Stimulated activated CD4-positive, alpha-beta T cell treated with anti-CD3 and anti-CD28 coated beads, TNF-alpha, amount 100 ng/mL, for 4 hours (primary cell): Measurements from ENCODE around the gene SPATA24.
"Not testable (repeated sequence)": the region's sequence is repeated elsewhere in the genome, so short reads cannot be mapped to it uniquely, and the experiment has no call there.

ENCODE experiments used
- DNase-seq, 3 experiments: peaks; one replicate each; pipeline ENCODE4 v3.0.0-alpha.2; 2020; ENCODE audit warnings: low read depth in 3 of 3

The SPATA24 gene

DNA sequence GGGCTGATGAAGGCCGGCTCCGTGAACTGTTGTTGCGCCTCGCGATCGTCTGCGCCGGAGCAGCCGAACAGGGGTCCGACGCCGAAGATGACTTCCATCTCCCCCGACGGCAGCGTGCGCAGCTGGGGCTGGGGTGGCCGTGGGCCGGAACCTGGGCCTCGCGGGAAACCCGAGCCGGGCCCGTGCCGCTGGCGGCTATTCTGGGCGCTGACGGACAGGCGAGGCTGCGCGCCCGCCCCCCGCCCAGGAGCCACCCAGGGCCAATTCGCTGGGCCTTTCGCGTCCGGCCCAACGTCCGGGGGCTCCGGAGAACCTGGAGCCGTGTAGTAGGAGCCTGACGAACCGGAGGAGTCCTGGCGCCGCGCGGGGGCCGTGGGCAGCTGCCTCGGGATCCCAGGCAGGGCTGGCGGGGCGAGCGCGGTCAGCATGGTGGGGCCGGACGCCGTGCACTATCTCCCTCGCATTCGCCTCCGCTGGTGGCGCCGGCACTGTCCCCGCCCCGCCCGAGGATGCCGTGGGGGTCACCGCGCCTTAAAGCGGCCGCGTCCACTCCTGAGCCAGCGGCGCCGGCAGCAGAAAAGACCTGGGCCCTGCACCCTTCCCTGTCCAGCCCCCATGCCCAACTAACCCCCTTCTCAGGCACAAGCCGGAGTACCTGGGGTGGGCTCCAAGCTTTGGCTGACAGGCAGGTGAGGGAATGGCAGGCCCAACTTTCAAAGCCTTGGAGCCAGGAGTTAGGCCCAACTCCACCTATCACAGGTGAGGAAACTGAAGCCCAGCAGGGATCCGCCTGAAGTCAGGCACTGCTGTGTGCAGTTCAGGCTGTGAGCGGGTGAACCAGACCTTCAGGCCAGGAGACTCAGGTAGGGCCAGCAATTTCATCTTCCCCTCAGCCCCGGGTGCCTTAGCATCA, 9.0 kb downstream of the SPATA24 start, which contains the start of gene PROB1:
PROB1 (minus strand) TSS at position 451 of the 913 bp plus-strand sequence; CDS start at position 428, 23 bp downstream.
- no peak for DNase-seq

DNA sequence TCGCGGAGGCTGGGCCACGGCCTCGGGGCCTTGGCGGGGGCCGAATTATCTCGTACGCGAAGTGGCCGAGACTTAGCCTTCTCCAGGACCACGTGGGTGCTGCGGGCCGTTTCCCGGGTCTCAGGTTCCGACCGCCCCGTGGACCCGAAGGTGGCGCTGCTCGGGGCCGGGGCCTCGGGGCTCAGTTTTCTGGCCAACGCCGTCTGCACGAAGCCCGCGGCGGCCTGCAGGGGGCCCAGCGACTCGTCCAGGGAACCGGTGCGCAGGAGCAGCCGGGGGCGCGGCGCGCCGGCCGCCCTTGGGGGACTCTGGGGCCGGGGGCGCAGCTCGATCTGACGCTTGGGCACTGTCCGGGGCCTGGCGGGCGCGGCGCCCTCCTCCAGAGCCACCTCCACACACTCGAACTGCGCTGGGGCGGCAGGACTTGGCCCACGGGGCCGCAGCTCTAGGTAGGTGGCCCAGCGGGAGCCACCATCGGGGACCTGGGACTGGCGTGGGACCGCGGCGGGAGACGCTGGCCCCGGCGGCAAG, 9.7 kb downstream of the SPATA24 start:
- no peak for DNase-seq

DNA sequence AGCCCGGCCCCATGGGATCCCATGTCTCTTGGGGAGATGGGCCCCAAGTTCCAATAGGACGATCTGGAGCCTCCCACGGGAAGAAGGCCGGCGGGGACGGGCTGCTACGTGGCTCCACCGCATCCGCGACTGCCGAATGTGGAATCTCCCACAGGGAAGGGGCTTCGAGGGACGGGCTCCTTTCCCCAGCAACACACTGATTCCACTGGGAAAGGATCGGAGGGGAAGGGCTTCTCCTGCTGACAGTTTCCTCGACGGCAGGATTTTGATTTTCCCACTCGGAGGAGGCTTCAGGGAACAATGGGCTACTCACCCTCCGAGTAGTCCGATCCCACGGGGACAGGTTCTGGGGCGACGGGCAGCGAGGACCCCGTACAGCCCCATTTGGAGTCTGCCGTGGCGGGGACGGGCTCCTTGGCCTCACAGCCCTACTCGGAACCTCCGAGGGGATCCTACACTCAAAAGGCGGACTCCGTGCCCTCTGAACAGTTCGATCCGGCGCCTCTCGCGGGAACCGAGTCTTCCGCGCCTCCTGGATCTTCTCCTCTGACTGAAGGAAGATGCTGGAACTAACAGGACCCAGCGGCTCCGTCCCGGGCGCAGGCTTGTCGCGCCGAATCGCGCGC, 10.3 kb downstream of the SPATA24 start:
- DNase-seq, result no peak

DNA sequence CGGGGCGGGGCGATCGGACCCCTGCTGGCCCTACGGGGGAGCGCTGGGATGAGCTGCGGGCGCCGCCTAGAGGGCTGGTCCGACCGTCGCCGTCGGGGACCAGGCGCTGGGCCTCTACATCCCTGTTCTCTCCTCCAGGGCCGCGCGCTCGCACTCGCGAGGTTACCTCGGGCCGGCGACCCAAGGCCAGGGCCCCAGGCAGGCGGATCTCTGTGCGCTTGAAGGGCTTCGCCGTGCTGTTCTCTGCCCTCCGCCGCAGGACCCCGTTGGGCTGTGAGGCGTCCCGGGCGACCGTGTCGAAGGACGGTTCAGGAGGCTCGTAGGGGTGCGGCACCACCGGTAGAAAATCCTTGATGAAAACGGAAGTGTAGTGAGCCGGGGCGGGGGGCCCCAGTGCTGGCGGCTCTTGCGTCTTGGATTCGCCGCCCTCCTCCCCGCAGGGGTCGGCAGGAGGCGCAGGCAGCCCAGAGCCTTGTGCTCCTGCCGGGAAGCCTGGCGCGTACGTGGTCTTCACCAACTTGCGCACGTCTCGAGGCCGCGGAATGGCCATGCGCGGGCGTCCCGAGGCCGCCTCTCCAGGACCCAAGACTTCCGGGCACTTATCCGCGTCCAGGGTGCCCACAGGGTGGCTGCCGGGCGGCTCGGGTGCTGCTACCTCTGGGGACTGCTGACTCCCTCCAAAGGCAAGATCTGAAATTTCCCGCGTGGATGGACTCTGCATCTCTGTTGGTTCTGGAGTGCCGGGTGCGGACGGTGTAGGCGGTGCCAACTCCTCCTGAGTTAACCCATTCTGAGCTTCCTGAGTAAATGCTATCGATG, 11.0 kb downstream of the SPATA24 start:
- peak; percentile 43 to 57 (median 54) for DNase-seq

DNA sequence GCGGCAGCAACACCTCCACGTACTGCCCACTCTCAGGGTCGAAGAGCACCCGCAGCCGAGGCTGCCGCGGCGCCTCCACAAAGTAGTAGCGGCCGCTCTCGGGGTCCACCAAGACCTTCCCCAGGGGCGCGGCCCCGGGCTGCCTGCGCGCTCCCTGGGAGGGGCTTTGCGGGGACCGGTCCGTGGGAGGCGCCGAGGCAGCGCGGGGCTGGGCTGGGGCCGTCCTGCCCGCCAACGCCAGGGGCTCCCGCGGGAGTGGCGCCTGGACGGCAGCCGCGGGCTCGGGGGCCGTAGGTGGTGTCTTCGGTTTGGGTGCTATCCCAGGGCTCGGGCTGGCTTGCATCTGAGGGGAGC, 11.6 kb downstream of the SPATA24 start:
- no peak for DNase-seq

DNA sequence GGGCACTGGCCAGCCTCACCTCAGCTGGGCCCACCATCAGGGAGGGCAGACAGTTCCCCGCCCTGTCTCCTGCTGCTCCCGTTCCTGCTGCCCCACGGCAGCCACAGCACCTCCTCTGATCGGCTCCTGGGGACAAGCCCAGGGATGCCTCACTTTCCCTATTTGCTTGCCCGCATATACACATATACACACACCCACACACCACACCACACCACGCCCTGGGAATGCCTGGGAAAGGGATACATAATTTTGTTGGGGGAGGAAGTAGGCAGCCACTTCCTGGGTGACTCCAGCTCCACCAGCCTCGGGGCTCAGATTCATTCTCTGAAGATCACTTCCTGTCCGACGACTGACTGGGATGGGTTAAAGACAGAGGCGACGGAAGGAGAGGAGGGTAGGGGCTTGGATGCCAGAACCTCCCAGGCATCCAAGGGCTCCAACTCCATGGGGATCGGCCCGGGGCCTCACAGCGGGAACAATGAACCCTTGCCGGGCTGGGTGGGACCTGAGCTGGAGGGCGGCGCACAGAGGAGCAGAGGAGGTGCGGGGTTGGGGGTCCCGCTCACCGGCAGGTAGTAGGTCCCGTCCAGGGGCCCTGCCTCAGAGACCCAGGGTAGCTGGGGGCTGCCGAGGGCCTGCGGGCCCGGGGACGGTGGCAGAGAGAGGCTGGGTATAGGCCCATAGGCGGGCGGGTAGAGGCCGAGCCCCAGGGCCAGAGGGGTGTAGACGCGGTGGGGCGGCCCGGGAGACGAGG, 12.1 kb downstream of the SPATA24 start:
- no peak for DNase-seq

DNA sequence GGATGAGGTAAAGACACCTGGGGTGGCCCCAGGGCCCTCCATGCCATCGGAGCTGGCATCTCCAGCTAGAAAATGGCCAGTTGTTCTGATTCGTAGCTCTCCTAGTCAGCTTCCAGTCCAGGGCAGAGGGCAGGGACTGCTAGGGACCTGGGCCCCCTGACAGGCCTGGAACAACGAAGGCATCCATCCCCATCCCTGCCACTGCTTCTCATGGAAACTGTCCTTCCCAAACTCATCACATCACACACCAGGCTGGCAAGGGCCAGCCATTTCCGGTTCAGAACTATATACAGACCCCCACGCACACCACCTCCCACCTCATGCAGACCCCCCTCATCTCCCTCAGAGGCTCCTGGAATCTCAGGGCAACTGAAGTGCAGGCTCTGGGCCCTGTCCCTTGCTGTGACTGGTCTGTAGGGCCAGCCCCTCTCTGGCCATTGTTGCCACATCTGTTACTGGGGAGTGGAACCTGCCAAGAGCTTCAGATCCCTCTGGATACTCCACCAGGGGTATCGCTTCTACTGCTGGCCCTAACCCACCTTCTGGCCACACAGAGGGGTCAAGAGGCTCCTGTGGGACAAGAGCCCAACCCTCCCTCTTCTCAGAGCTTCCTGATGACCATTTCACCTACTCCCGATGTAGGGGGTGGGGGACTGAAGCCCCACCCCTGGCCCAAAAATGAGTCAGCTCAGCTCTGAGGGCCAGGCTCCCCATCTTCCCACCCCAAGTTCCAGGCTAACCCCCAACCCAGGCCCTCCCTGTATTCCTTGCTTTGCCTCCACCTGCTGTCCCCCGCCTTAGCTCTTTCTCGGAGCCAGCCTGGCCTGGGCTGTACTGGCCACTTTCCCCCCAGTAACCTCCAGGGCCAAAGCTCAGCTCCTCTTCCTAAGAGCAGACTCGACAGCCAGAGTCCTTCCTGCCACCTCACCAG, 13.0 kb downstream of the SPATA24 start:
- no peak for DNase-seq

DNA sequence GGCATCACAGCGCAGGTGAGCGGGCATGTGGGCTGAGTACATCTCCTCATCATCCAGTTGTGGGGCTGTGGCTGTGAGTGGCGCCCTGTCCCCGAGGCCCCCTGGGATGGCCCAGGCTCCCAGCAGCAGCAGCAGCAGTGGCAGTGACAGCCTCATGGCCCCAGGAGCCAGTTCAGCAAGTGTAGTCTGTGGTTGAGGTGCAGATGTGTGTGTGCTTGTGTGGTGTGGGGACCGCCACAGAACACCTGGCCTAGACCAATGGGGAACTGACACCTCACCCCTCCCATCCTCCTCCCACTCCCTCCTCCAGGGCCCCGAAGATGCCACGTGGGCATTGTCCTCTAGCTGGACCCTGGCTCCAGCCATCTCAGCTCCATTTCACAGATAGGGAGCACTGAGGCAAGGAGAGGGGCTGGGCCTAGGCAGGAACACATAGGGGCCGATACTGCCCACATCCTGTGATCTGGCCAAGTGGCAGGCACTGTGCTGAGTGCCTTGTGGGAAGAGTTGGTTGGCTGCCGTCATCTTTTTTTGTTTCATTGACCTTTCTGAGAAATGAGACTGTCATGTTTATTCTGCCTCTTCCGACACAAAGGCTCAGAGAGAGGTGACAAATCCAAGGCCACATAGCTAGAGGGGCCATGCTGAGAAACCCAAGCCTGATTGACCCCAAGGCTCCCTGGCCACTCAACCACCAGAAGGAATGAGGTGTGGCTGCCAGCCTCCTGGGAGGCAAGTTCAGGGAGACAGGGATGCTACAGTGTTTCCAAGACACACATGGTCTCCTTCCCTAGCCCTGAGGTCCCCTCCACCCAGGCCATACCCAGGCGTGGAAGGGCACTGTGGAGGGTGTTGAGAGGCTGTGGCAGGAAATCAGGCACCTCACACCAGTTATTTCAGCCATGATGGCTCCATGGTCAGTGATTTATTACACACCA, 13.9 kb downstream of the SPATA24 start, which contains the start of gene MZB1:
MZB1 (minus strand) TSS at position 213 of the 938 bp plus-strand sequence; CDS start at position 156, 57 bp downstream.
- DNase-seq, result no peak

DNA sequence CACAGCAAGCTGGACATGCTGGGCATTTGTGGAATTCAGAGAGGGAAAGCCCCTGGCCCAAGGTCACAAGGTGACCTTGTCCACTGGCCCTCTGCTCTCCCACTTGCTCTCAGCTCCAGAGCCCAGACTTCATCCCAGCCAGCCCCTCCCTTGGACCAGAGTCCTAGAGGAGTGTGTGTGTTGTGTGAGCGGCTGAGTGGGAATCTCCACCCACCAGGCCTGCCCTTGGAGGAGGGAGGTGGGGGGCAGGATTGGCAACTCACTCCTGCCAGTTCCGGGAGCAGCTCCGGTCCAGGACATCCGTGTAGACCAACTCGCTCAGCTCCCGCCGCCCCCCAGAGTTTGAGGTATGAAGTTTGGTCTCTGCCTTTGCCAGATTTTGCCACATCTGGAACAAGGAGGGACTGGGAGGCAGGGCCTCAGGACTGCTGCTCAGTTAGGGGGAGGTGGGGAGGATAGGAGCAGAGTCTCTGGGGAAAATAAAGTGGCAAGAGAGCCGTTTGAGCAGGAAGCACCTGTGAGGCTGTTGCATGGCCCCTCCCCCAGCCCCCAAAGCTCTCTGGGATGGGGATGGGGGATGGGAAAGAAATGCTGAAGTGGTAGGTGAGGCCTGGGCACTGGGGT, 15.6 kb downstream of the SPATA24 start:
- DNase-seq, result no peak

DNA sequence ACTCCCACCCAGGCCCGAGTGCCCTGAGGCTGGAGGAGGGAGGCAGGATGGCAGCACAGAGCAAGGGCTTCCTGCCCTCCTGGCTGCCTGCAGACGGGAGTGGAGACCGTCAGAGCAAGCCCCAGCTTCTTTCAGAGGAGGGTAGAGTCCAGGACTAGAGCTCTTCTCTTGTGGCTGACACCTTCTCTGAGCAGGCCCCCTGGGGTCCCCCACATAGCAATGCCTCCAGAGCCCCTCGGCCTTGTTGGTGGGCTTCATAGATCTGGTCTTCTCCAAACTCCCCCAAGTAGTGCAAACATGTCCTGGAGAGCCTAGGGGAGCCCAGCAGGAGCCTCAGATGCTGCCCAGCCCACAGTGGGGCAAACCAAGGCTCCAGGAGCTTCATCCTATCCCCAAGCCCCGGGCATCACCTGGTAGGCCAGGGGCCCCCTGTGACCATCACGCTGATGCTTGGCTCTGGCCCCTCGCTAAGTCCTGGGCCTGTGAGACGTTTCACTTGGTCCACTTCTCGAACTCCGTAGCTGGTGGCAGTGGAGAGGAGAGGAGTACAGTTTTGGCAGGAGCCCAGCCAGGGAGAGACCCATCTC, 16.2 kb downstream of the SPATA24 start:
- no peak for DNase-seq

DNA sequence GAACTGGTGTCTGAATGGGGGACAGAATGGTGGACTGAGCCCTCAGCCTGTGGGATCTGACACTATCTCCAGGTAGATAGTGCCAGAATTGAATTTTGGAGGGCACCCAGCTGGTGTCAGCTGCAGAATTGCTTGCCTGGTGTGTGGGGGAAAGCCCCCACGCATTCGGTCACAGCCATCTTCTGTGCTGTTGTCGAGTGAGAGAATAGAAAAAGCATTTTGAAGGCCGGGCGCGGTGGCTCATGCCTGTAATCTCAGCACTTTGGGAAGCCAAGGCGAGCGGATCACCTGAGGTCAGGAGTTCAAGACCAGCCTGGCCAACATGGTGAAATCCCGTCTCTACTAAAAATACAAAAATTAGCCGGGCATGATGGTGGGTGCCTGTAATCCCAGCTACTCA, 16.9 kb downstream of the SPATA24 start:
- not testable (repeated sequence) for DNase-seq

DNA sequence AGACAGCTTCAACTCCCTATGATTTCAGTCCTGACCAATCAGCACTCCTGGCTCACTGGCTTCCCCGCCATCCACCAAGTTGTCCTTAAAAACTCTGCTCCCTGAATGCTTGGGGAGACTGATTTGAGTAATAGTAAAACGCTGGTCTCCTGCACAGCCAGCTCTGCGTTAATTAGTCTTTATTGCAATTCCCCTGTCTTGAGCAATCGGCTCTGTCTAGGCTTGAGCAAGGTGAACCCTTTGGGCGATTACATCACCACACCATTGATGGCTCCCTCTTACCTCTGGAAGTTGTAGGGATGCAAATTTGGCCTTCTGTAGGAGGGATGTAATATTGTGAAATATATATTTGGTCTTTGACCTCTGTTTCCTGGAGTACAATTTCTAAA, 17.8 kb downstream of the SPATA24 start:
- DNase-seq, result no peak

DNA sequence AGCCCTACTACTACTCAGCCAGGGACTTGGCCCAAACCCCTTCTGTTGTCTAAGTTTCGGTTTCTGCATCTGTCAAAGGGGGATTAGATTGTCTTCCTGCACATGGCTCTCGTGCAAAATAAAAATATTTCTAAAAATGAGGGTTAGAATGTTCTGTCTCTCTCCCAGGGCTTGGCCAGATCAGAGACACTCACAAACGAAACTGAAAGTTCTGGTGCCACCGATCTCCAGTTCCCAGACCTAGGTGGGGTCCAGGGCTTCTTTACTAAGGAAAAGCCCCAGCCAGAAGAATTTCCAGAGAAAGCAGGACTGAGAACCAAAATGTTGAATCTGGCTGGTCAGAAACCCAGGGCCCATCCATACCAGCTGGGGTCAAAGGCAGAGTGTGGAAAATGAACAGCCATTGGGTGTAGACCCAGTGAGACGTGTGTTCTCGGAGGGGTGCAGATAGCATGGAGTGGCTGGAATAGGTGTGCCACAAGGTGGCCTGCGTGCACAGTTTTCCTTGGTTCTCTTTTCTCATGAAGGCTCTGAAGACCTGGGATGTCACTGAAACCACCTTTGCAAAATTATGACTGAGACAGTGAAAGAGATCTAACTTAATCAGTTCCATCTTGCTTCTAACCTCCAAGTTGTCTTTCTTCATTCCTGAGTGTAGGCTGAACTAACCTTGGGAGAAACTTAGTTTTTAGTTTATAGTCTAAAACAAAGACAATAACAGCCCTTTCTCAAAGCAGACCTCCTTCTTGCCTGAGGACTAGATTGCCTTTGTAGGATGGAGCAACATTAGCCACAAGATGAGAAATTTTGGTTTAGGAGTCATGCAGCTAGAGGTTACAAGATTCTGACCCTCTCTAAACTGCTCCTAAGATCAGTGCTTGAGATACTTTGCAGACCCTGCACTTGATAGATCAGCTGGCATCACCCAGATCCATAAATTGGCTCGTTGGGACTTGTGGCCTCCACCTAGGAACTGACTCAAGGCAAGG, 18.5 kb downstream of the SPATA24 start:
- no peak for DNase-seq

DNA sequence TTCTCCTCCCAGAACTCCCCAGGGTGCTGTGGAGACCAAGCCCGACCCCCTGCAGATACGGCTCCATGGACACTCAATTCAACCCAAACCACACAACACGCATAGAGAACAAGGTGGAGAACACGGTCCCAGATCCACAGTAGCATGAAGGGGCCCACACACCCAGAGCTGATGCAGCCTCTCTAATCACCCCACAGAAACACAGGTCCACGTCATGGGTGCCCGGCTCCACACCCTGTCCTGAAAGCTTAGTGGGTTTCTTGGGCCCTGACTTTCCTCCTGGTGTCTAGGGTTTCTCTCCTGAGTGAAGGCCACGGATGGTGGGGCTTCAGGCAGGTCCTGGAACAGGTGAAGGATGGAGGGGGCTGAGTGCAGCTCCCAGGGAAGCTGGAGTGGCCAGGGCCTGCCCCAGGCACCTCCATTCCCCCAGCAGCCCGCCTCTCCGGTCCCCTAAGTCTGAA, 19.3 kb downstream of the SPATA24 start:
- no peak for DNase-seq

DNA sequence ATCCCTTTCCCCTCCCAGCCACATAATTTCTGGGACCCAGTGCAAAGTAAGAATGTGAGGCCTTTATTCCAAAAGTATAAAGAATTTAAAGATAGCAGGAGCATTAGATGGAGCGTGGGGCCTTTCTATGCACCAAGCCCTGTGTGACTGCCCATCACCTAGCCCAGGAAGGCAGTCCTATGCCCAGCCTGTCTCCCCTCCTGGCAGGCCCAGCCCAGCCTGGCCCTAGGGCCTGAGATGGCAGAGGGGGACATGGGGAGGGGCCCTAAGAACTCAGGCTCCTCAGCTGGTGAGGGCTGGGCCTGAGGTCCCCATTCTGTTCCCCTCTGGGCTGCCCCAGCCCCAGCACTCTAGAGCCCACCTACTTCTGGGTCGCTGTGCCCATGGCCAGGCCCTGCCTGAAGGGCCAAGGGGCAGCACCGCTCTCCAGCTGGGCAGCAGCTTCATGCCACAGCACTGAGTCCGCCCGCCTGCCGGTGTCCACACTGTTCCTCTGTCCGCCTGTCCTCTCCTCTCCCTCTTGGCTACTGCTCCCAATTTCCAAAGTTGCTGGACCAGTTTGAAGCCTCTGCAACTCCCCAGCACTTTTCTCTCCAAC, 19.8 kb downstream of the SPATA24 start:
- no peak for DNase-seq

DNA sequence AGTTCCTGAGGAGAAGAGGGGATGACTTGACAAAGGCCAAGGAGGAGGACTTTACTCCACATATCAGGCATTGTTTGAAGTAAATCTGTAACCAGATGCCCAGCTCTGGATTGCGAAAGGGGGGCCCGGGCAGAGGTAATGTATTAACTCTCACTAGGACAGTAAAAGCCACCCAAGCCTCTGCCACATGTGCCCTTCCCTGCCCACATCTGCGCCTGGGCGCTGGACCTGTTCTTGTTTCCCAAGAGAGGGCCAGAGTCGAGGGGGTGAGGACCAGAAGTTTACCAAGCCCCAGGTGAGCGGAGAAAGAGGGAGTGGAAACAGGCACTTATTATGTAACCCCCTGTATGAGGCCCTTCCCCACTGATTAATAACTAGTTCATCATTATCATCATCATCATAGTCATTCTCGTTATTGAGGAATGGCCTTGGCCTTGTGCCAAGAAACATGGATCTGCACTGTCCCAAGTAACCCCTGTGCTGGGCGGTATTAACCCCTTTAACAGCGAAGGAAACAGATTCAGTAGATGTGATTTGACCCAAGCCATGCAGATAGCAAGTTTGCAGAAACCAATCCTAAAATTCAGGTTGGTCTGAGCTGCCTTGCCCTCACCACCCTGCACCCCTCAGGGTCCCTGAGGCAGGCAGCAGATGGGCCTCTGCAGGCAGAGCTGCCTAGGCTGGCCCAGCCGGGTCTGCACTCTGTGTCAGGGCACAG, 20.5 kb downstream of the SPATA24 start, which contains the start of gene SLC23A1:
SLC23A1 (minus strand) TSS at position 23 of the 718 bp plus-strand sequence. CDS start 44 bp downstream, outside the sequence.
- DNase-seq, result no peak
